K562 (cell line): ENCODE data around the gene FARP1.

ENCODE experiments used
- HMGN3 ChIP-seq: IDR thresholded peaks from 2 replicates; pipeline ENCODE4 v1.6.1; 2011; ENCODE audit warnings: borderline replicate concordance, low read depth, mild to moderate bottlenecking, mixed read lengths, low read length; ENCODE audit not compliant: insufficient read length; ENCODE audit errors: extremely low read depth
- NFYB ChIP-seq: IDR thresholded peaks from 2 replicates; pipeline ENCODE4 v1.6.1; 2011; ENCODE audit warnings: mild to moderate bottlenecking, moderate library complexity; ENCODE audit not compliant: insufficient read length; ENCODE audit errors: extremely low read depth
- POLR2A ChIP-seq: fragments of 450-650 bp; conservative IDR thresholded peaks from 2 replicates; pipeline ENCODE4 v1.6.1; 2016
- SMAD3 ChIP-seq: fragments of 450-650 bp; formaldehyde crosslinking; conservative IDR thresholded peaks from 2 replicates; pipeline ENCODE4 v1.4.0; 2020; ENCODE audit warnings: mild to moderate bottlenecking
- SMARCE1 ChIP-seq: fragments of 450-650 bp; IDR thresholded peaks from 2 replicates; pipeline ENCODE4 v1.7.1; 2016; ENCODE audit warnings: mild to moderate bottlenecking
- ZEB2 ChIP-seq: fragments of 450-650 bp; IDR thresholded peaks from 2 replicates; pipeline ENCODE4 v1.6.1; 2016
- ZSCAN29 ChIP-seq: fragments of 450-650 bp; IDR thresholded peaks from 2 replicates; pipeline ENCODE4 v1.6.1; 2017

DNA sequence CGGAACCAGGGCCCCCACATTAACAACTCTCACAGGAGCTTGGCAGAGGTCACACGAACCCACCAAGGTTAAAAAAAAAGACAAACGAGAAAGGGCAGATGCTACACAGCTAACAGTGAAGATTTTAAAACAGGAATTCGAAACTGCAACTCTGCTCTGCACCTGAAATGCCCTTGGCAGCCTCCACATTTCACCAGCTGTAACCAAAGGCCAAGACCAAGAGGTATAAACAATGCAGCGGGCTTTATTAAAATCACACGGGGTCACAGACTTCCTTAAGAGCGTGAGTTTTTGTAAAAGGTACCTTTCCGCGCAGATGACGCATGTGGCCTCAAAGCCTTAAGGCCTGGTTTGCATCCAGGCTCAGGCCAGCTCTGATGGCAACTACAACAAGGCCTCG, 345.8 kb downstream of the FARP1 start:
- TF ChIP-seq POLR2A (no peak), SMARCE1 (no peak), ZEB2 (no peak), NFYB (no peak), SMAD3 (CRISPR knock-in tag) (no peak), ZSCAN29 (no peak), HMGN3 (no peak)
